Right lobe of liver (tissue), 4 donors: Measurements from ENCODE around the gene CORO2B.

ENCODE experiments used
- POLR2A ChIP-seq: fragments of 450-650 bp; IDR thresholded peaks from one replicate; pipeline ENCODE4 v1.6.1; 2017; ENCODE audit warnings: antibody characterized with exemption, mild to moderate bottlenecking
- TF ChIP-seq, protein P1 (sequence below), 4 donors: fragments of 200-600 bp in 3 of 4; fragments of 450-650 bp in 1 of 4; IDR thresholded peaks; one replicate each; pipeline versions ENCODE4 v1.5.1 to v1.8.0; 2016 to 2022; ENCODE audit warnings: antibody characterized with exemption in 4 of 4, mild to moderate bottlenecking in 2 of 4
- donor health status: DM: no; HTN: no; CAD: no.
- donor health status: DM: no; HTN: no; CAD: no.
- donor health status: DM: no; HTN: yes; CAD: no.

DNA sequence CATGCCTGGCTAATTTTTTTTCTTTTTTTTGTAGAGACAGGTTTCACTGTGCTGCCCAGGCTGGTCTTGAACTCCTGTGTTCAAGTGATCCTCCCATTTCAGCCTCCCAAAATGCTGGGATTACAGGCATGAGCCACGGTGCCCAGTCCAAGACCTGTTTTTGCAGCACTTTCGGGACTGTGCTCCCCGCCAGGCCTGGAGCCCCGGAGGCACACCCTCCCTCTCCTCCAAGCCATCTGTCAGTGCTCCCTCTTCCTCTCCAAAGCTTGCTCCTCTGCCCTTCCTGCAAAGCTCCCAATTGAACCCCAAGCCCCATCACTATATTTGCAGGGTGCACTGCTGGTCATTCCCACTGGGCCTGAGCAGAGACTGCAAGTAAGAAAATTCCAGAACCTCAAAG, 98.1 kb downstream of the CORO2B start:
- TF ChIP-seq, protein P1, sequence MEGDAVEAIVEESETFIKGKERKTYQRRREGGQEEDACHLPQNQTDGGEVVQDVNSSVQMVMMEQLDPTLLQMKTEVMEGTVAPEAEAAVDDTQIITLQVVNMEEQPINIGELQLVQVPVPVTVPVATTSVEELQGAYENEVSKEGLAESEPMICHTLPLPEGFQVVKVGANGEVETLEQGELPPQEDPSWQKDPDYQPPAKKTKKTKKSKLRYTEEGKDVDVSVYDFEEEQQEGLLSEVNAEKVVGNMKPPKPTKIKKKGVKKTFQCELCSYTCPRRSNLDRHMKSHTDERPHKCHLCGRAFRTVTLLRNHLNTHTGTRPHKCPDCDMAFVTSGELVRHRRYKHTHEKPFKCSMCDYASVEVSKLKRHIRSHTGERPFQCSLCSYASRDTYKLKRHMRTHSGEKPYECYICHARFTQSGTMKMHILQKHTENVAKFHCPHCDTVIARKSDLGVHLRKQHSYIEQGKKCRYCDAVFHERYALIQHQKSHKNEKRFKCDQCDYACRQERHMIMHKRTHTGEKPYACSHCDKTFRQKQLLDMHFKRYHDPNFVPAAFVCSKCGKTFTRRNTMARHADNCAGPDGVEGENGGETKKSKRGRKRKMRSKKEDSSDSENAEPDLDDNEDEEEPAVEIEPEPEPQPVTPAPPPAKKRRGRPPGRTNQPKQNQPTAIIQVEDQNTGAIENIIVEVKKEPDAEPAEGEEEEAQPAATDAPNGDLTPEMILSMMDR (IDR thresholded peaks at IDR 0.05) = no peak
- TF ChIP-seq POLR2A = no peak
